T follicular helper cell (primary cell): ENCODE data around the gene SNRPB.

ENCODE experiments used
- DNase-seq: peaks from one replicate; pipeline ENCODE4 v3.0.0-alpha.2; 2020; ENCODE audit warnings: low read depth

SNRPB gene

DNA sequence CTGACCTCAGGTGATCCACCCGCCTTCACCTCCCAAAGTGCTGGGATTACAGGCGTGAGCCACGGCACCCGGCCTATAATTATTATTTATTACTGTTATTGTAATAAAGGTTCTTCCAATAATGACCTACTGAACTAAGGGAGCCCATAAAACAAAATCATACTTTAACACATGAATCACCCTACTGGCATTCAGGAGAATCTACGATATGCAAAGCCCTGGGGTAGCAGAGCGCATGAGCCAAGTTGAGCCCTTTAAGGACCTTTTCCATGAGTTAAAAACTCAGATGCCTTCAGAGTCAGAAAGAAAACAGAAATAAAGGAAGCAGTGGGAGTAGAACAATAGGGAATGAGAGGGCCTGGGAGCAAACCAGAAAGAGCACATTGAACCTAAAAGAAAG, 41.5 kb downstream of the SNRPB start:
- no peak for DNase-seq

DNA sequence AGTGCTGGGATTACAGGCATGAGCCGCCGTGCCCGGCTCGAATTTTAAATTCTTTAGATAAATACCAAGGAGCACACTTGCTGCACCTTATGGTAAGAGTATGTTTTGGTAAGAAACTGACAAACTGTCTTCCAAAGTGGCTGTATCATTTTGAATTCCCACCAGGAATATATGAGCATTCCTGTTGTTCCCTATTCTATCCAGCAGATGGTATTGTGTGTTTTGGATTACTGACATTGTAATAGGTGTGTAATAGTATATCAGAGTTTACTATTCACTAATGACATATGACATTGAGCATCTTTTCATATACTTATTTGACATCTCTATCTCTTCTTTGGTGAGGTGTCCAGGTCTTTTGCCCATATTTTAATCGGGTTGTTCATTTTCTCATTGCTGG, 49.3 kb downstream of the SNRPB start:
- DNase-seq = no peak

DNA sequence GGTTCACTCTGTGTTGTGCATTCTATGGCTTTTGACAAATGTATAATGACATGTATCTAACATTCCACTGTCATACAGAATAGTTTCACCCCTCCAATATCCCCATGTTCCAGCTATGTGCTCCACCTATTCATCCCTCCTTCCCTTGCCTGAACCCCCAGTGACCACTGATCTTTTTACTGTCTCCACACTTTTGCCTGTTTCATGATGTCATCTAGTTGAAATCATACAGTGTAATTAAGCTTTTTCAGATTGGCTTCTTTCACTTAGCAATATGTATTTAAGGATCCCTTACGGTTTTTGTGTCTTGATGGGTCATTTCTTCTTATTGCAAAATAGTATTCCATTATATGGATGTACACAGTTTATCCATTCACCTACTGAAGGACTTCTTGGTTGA, 50.1 kb downstream of the SNRPB start:
- DNase-seq = no peak

DNA sequence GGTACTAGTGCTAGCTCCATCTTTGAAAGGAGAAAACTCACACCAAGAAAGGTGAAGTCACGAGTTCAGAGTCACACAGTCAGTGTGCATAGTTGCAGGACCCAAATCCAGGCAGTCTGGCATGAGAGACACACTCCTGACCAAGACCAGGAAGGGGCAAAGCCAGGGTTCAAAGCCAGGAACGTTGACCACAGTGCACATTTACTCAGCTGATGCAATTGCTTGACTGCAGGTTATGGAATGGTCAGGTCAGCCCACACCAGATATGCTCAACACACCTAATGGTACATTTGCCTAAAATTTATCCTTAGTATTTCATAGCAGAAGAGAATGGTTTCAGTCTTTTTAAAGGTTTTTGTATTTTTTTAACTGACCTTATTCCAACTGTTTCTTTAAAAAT, 52.2 kb downstream of the SNRPB start:
- DNase-seq = no peak

DNA sequence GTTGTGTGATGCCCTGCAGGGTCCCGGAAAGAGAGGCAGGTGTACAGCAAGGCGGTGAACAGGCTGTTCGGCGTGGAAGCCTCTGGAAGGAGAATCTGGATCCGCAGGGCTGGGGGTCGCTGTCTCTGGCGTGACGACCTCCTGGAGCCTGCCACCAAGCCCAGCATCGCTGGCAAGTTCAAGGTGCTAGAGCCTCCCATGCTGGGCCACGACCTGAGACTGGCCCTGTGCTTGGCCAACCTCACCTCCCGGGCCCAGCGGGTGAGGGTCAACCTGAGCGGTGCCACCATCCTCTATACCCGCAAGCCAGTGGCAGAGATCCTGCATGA, 53.4 kb downstream of the SNRPB start:
- DNase-seq = no peak

DNA sequence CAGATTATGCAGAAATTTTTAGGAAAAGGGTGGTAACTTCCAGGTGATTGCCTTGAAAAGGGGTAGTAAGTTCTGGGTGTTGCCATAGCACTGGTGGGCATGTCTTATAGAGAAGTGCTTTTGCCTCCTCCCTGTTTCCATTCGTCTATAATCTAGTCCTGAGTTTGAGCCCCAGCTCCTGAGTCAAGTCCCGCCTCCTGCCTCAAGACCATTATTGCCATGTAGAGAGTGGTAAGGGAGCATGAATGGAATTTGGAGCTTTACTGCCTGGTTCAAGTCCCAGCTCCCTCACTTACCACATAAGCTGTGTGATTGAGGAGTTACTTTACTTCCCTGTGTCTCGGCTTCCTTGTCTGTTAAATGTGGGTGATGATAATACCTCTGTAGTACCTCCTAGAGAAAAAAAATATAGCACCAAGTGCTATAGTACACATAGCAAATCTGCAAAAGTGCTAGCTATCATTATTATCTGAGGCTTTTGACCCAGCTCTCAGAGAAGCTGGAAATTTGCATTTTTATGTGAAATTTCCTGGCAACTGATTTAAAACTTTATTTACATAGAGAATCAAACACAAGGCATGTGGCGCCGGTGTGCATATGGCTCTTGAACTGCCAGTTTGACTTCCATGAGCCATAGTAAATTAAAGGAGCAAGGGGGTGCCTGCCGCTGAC, 53.9 kb downstream of the SNRPB start:
- no peak for DNase-seq
